Mucosa of descending colon (tissue), 3 donors: ENCODE data around the gene TOGARAM1. TPM values are rescaled to one million over a fixed set of nuclear protein-coding genes. Genes with fewer than 3 reads are reported as not detected.

Experiments
- ATAC-seq: fragments of 200-7000 bp; cut with Tn5 transposase; one replicate; pipeline ENCODE4 v1.9.1; 2020; ENCODE audit warnings: mild to moderate bottlenecking, moderate library complexity
- DNase-seq, 3 donors: peaks; one replicate each; pipeline ENCODE4 v3.0.0-alpha.2; 2020
- H3K36me3 ChIP-seq: fragments of 200-600 bp; one replicate; pipeline ENCODE4 v1.8.0; 2021; ENCODE audit warnings: low read depth, mild to moderate bottlenecking
- H3K4me1 ChIP-seq: fragments of 200-600 bp; one replicate; pipeline ENCODE4 v1.8.0; 2021; ENCODE audit warnings: low read depth, mild to moderate bottlenecking
- H3K4me3 ChIP-seq: fragments of 200-600 bp; one replicate; pipeline ENCODE4 v1.8.0; 2021; ENCODE audit warnings: mild to moderate bottlenecking
- H3K9me3 ChIP-seq: fragments of 200-600 bp; one replicate; pipeline ENCODE4 v1.8.0; 2021; ENCODE audit warnings: mild to moderate bottlenecking
- intact Hi-C, 2 donors: fragments of 100-400 bp; cut with DNase I in 1 of 2; cut with micrococcal nuclease in 1 of 2; formaldehyde crosslinking; loops; one replicate each; pipeline versions ENCODE4 v1.11.0 to v1.11.1; 2022; cut with DNase I, micrococcal nuclease
- total RNA-seq, 3 donors: library from RNA; stranded (reverse); fragmentation: NEBNext Ultra II Directional in 2 of 3; extraction: Animal tissue kit (Norgen Biotek cat#: 25700) in 2 of 3; gene quantifications; one replicate each; pipeline versions ENCODE4 v1.2.1 to v1.2.4, GENCODE V29; 2021 to 2023
- TF ChIP-seq, protein P1 (sequence below): fragments of 200-600 bp; IDR thresholded peaks from one replicate; pipeline ENCODE4 v1.8.0; 2022; ENCODE audit warnings: antibody characterized with exemption, mild to moderate bottlenecking
- donor health status: DM: no; HTN: no; CAD: no; lungs with moderate emphysema.
- donor health status: DM: no; HTN: no; CAD: no.
- donor health status: DM: no; HTN: yes; CAD: no.

The TOGARAM1 gene
- total RNA-seq, 3 donors from 2014 or later, result 13.2 to 17.0 (median 14.8) TPM

DNA sequence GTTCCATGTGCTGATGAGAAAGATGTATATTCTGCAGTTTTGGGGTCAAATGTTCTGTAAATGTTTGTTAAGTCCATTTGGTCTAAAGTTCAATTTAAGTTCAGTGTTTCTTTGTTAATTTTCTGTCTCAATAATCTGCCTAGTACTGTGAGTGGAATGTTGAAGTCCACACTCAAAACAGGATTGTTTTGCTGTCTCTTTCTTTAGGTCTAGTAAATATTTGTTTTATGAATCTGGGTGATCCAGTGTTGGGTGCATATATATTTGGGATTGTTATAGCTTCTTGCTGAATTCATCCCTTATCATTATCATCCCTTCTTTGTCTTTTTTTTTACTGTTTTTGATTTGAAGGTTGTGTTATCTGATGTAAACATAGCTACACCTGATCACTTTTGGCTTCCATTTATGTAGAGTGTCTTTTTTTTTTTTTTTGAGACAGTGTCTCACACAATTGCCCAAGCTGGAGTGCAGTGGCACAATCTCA, 95.9 kb downstream of the TOGARAM1 start:
- intact Hi-C loops, result no loop called here
- Histone ChIP-seq H3K9me3 (peaks cover 4% of the 10 kb centered on the region), H3K4me3 (no peak overlapping the region), H3K36me3 (no peaks in the 10 kb centered on the region), H3K4me1 (no peaks in the 10 kb centered on the region)
- no peak for ATAC-seq
- TF ChIP-seq, protein P1, sequence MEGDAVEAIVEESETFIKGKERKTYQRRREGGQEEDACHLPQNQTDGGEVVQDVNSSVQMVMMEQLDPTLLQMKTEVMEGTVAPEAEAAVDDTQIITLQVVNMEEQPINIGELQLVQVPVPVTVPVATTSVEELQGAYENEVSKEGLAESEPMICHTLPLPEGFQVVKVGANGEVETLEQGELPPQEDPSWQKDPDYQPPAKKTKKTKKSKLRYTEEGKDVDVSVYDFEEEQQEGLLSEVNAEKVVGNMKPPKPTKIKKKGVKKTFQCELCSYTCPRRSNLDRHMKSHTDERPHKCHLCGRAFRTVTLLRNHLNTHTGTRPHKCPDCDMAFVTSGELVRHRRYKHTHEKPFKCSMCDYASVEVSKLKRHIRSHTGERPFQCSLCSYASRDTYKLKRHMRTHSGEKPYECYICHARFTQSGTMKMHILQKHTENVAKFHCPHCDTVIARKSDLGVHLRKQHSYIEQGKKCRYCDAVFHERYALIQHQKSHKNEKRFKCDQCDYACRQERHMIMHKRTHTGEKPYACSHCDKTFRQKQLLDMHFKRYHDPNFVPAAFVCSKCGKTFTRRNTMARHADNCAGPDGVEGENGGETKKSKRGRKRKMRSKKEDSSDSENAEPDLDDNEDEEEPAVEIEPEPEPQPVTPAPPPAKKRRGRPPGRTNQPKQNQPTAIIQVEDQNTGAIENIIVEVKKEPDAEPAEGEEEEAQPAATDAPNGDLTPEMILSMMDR, result no peak
- no peak for DNase-seq

DNA sequence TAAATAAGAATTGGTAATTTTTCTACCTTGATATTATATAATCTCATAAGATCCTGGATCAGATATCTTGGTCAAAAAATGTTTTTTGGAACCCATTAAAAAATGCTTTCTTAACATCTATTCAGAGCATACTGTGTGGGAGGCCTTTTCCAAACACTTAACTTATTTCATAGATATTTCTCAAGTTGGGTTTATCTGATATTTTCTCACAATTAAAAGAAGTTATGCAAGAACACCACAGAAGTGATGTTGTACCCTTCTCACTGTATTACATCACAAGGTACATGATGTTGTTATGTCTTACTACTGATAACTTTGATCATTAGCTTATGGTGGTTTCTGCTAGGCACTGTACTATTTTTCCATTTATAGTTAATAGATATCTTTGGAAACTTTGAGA, 98.6 kb downstream of the TOGARAM1 start:
- peaks cover 4% of the 10 kb centered on the region for H3K9me3 ChIP-seq
- no peak for ATAC-seq
- intact Hi-C loops, result no loop called here

DNA sequence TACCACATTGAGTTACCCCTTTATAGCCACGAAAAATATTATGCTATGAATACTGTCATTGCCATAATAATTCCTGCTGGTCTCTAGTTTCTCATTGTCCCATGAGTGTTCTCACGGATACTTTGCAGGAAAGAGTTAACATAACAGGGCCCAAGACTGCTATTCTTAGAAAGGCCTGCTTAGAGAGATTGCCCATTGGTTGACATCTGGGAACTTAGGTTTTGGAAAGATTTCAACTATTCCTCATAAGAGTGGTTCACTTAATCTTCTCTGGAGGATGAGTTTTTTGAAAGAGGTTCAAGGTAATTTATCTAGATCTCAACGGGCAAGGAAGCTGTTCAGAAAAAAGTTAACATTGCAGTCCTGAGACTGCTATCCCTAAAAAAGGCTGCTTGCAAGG, 103.5 kb downstream of the TOGARAM1 start:
- intact Hi-C loops, result no loop called here
- DNase-seq (no peak), ATAC-seq (no peak)
- H3K36me3 ChIP-seq, result no peaks in the 10 kb centered on the region
- H3K4me1 ChIP-seq, result no peaks in the 10 kb centered on the region
- no peaks in the 10 kb centered on the region for H3K9me3 ChIP-seq
- TF ChIP-seq, protein P1, result no peak
- H3K4me3 ChIP-seq, result no peak overlapping the region

More for the DNA sequence above, 98.6 kb downstream of the TOGARAM1 start:
- TF ChIP-seq, protein P1, result no peak
- Histone ChIP-seq H3K36me3 (no peaks in the 10 kb centered on the region), H3K4me1 (no peaks in the 10 kb centered on the region), H3K4me3 (no peak overlapping the region)
- no peak for DNase-seq

DNA sequence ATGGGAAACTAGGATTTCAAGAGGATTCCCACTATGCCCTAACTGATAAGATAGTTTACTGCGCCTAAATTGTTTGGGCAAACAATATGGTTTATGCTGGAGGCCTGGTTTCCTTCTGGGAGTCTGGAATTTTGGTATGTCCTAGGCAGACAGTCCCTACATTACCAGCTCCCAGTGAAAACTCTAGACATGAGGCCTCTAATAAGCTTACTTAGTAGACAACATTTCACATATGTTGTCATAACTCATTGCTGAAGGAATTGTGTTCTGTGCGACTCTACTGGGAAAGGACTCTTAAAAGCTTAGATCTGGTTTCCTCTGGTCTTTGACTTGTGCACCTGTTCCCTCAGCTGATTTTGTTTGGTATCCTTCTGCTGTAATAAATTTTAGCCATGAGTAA, 104.0 kb downstream of the TOGARAM1 start:
- ATAC-seq (no peak), DNase-seq (no peak)
- intact Hi-C loops, result no loop called here

DNA sequence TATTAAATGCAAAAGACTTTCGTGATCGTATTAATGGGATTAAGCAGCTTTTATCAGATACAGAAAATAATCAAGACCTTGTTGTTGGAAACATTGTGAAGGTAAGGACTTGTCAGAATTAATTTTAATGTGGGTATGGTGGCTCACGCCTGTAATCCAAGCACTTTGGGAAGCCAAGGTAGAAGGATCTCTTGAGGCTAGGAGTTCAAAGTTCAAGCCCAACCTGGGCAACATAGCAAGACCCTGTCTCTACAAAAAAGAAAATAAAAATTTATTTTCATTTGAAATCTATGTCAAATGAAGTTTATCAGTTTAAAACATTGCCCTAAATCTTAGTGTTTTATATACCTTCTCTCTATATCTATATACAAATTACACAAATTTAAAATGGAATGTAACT, 104.7 kb downstream of the TOGARAM1 start:
- DNase-seq (no peak), ATAC-seq (no peak)
- intact Hi-C loops, result no loop called here
- Histone ChIP-seq H3K36me3 (no peaks in the 10 kb centered on the region), H3K4me3 (no peak overlapping the region), H3K9me3 (no peaks in the 10 kb centered on the region), H3K4me1 (no peaks in the 10 kb centered on the region)
- TF ChIP-seq, protein P1, result no peak

More for the DNA sequence above, 104.0 kb downstream of the TOGARAM1 start:
- Histone ChIP-seq H3K4me3 (no peak overlapping the region), H3K9me3 (no peaks in the 10 kb centered on the region), H3K4me1 (no peaks in the 10 kb centered on the region), H3K36me3 (no peaks in the 10 kb centered on the region)
- TF ChIP-seq, protein P1, result no peak

DNA sequence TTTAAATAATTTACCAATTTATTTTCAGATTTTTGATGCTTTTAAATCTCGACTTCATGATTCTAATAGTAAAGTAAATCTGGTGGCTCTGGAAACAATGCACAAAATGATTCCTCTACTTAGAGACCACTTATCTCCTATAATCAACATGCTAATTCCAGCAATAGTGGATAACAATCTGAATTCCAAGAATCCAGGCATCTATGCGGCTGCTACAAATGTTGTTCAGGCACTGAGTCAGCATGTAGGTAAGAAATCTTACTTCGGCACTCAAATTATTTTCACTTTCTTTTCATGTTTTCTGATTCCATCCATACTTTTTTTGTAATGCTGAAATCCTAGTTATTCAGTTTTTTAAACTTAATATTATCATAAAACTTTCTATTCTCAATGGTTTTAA, 106.4 kb downstream of the TOGARAM1 start:
- ATAC-seq (no peak), DNase-seq (no peak)
- intact Hi-C loops, result no loop called here
- H3K4me1 ChIP-seq, result no peaks in the 10 kb centered on the region
- no peaks in the 10 kb centered on the region for H3K9me3 ChIP-seq
- H3K36me3 ChIP-seq, result no peaks in the 10 kb centered on the region
- TF ChIP-seq, protein P1, result no peak
- H3K4me3 ChIP-seq, result no peak overlapping the region
